Measurements from ENCODE around the gene CDK6. TPM values are rescaled to one million over a fixed set of nuclear protein-coding genes. Genes with fewer than 3 reads are reported as not detected.

The CDK6 gene
- total RNA-seq, 1 experiment from 2014 or later = 10.5 TPM

- DNase-seq (ENCODE audit: low spot score) = no peak
- intact Hi-C loops (cut with micrococcal nuclease; ENCODE audit: unreplicated experiment) = no loop called here
- H3K27me3 ChIP-seq (replicated peaks; ENCODE audit: insufficient read depth, low read depth, low read length, poor library complexity) = peaks cover 94% of the 10 kb centered on the region
- H3K36me3 ChIP-seq (ENCODE audit: insufficient read depth, low read length, poor library complexity, severe bottlenecking) = no peaks in the 10 kb centered on the region
- no TSS peak for BruUV-seq (replicated peaks)
- ChIA-PET POLR2A (ENCODE audit: low non-redundant PET) (no interaction called here), CTCF (no interaction called here)
- no peak overlapping the region for H3K27ac ChIP-seq (ENCODE audit: low read depth, low read length, poor library complexity, severe bottlenecking)
- no peak overlapping the region for H3K4me3 ChIP-seq (ENCODE audit: low read depth, low read length, poor library complexity, severe bottlenecking)
- H3K9me3 ChIP-seq (ENCODE audit: low read depth, low read length, poor library complexity, severe bottlenecking) = no peaks in the 10 kb centered on the region
- TF ChIP-seq, protein P1, sequence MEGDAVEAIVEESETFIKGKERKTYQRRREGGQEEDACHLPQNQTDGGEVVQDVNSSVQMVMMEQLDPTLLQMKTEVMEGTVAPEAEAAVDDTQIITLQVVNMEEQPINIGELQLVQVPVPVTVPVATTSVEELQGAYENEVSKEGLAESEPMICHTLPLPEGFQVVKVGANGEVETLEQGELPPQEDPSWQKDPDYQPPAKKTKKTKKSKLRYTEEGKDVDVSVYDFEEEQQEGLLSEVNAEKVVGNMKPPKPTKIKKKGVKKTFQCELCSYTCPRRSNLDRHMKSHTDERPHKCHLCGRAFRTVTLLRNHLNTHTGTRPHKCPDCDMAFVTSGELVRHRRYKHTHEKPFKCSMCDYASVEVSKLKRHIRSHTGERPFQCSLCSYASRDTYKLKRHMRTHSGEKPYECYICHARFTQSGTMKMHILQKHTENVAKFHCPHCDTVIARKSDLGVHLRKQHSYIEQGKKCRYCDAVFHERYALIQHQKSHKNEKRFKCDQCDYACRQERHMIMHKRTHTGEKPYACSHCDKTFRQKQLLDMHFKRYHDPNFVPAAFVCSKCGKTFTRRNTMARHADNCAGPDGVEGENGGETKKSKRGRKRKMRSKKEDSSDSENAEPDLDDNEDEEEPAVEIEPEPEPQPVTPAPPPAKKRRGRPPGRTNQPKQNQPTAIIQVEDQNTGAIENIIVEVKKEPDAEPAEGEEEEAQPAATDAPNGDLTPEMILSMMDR (conservative IDR thresholded peaks at IDR 0.05; ENCODE audit: low read depth, low read length) = no peak
- TF ChIP-seq EZH2 (IDR thresholded peaks at IDR 0.05; ENCODE audit: borderline replicate concordance, low read depth, low read length, poor library complexity, severe bottlenecking) = no peak
- H3K4me1 ChIP-seq (ENCODE audit: insufficient read depth, low read length, poor library complexity, severe bottlenecking) = no peaks in the 10 kb centered on the region
These were observed 10.9 kb upstream of the CDK6 start for GRCh38 chr7:92847305-92847704.

DNA sequence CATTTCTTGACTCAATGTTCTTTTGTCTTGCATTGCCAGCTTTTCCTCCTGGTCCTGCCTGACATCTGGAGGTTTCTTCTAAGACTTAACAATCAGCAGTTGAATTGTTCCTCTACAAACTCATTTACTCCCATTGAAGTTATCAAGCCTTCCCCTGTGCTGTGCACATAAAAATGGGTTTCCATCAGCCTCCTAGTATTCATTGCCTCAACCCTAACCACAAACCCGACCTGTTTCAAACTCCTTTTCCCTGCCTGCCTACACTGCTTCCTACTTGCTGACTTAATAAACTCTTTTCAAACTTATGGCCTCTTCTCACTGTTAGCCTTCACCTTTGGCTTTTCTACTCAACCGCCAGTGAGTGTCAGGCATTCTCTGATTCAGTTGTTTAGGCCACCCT lies 9.4 kb upstream of the CDK6 start:
- no peak for DNase-seq (ENCODE audit: low spot score)
- Histone ChIP-seq H3K27ac (ENCODE audit: low read depth, low read length, poor library complexity, severe bottlenecking) (no peak overlapping the region), H3K4me1 (ENCODE audit: insufficient read depth, low read length, poor library complexity, severe bottlenecking) (no peaks in the 10 kb centered on the region), H3K4me3 (ENCODE audit: low read depth, low read length, poor library complexity, severe bottlenecking) (no peak overlapping the region), H3K36me3 (ENCODE audit: insufficient read depth, low read length, poor library complexity, severe bottlenecking) (no peaks in the 10 kb centered on the region), H3K9me3 (ENCODE audit: low read depth, low read length, poor library complexity, severe bottlenecking) (no peaks in the 10 kb centered on the region), H3K27me3 (replicated peaks; ENCODE audit: insufficient read depth, low read depth, low read length, poor library complexity) (peaks cover 94% of the 10 kb centered on the region)
- ChIA-PET POLR2A (ENCODE audit: low non-redundant PET) (no interaction called here), CTCF (no interaction called here)
- BruUV-seq (replicated peaks) = no TSS peak
- TF ChIP-seq EZH2 (IDR thresholded peaks at IDR 0.05; ENCODE audit: borderline replicate concordance, low read depth, low read length, poor library complexity, severe bottlenecking) = no peak
- TF ChIP-seq, protein P1 (conservative IDR thresholded peaks at IDR 0.05; ENCODE audit: low read depth, low read length) = no peak
- intact Hi-C loops (cut with micrococcal nuclease; ENCODE audit: unreplicated experiment) = no loop called here

DNA sequence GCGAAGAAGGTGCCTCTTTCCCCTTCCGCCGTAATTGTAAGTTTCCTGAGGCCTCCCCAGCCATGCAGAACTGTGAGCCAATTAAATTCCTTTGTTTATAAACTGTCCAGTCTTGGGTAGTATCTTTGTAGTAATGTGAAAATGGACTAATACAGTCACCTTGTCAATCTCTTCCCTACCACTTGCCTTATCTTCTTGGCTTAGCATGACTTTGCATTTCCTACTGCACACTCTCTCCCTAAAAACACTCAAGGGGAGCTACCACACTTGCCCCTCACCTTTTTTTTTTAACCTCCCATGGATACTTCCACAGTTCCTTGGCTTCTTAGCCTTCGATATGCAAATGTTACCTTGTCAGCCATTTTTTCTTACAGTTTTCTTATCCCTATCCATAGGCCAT lies 7.4 kb upstream of the CDK6 start:
- ChIA-PET POLR2A (ENCODE audit: low non-redundant PET) (no interaction called here), CTCF (no interaction called here)
- no peak overlapping the region for H3K4me3 ChIP-seq (ENCODE audit: low read depth, low read length, poor library complexity, severe bottlenecking)
- no TSS peak for BruUV-seq (replicated peaks)
- TF ChIP-seq, protein P1 (conservative IDR thresholded peaks at IDR 0.05; ENCODE audit: low read depth, low read length) = no peak
- no peak for TF ChIP-seq EZH2 (IDR thresholded peaks at IDR 0.05; ENCODE audit: borderline replicate concordance, low read depth, low read length, poor library complexity, severe bottlenecking)
- DNase-seq (ENCODE audit: low spot score) = no peak
- H3K9me3 ChIP-seq (ENCODE audit: low read depth, low read length, poor library complexity, severe bottlenecking) = no peaks in the 10 kb centered on the region
- intact Hi-C loops (cut with micrococcal nuclease; ENCODE audit: unreplicated experiment) = no loop called here
- no peaks in the 10 kb centered on the region for H3K36me3 ChIP-seq (ENCODE audit: insufficient read depth, low read length, poor library complexity, severe bottlenecking)
- H3K4me1 ChIP-seq (ENCODE audit: insufficient read depth, low read length, poor library complexity, severe bottlenecking) = no peaks in the 10 kb centered on the region
- no peak overlapping the region for H3K27ac ChIP-seq (ENCODE audit: low read depth, low read length, poor library complexity, severe bottlenecking)
- peaks cover 94% of the 10 kb centered on the region for H3K27me3 ChIP-seq (replicated peaks; ENCODE audit: insufficient read depth, low read depth, low read length, poor library complexity)

Measured in A673 (cell line).